GM10266 (cell line): ENCODE results near the gene WDR37.

Experiments used
- DNase-seq: peaks from one replicate; pipeline ENCODE4 v3.0.0; 2012; ENCODE audit errors: extremely low spot score
- TF ChIP-seq, protein P1 (sequence below): IDR thresholded peaks from 2 replicates; pipeline ENCODE4 v1.5.1; 2012; ENCODE audit warnings: mild to moderate bottlenecking, low read depth; ENCODE audit not compliant: control insufficient read depth, insufficient read depth; ENCODE audit errors: missing control alignments

WDR37 gene

DNA sequence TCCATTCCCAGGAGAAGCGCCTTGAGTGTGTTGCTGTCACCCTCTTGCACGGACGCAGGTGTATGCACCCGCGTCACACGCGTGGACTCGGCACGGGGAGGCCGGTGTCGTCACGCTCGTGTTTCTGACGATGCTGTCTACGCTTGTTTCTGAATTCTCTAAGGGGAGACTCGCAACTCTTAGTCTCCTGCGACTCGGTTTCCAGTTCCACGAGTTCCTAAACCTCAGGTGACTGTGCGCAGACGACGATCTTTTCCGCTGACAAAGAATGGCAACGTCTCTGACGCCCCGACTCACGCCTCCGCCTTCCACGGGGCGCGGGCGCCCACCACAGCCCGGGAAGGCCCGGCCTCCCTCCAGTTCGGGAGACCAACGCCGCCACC lies 7.8 kb upstream of the WDR37 start:
- TF ChIP-seq, protein P1, sequence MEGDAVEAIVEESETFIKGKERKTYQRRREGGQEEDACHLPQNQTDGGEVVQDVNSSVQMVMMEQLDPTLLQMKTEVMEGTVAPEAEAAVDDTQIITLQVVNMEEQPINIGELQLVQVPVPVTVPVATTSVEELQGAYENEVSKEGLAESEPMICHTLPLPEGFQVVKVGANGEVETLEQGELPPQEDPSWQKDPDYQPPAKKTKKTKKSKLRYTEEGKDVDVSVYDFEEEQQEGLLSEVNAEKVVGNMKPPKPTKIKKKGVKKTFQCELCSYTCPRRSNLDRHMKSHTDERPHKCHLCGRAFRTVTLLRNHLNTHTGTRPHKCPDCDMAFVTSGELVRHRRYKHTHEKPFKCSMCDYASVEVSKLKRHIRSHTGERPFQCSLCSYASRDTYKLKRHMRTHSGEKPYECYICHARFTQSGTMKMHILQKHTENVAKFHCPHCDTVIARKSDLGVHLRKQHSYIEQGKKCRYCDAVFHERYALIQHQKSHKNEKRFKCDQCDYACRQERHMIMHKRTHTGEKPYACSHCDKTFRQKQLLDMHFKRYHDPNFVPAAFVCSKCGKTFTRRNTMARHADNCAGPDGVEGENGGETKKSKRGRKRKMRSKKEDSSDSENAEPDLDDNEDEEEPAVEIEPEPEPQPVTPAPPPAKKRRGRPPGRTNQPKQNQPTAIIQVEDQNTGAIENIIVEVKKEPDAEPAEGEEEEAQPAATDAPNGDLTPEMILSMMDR = no peak
- no peak for DNase-seq

DNA sequence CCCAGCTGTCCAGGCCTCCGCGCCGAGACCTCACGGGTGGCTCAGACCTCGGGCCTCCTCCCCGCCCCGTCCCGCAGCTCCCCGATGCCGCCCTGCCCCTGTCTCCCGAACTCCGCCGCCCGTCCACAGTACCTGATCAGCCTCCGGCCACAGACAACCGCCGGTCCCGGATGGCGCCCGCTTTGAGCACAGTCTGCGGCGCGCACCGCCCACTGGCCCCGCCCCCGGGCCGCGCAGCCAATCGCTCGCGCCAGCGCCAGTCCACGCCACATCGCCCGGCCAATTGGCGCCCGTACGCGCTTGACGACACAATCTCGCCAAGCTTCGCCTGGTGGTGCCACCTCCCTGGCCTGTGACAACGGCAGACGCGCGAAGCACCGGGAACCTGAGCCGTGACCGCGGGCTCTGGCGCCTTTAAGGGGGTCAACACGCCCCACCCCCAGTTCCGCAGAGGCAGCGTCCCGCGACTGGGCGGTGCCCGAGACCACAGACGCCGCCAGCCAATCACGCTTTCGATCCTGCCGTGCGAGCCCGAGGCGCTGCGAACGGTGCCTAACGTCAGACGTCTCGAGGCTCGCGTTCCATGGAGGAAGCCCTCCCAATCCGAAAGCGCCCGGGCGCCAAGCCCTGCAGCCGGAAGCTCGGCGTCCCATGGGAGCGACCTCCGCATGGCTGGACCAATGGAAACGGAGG lies 7.3 kb upstream of the WDR37 start, which contains the start of gene IDI1:
Gene IDI1, minus strand, starts transcription at position 388 of the 693 bp plus-strand sequence. Its CDS starts 116 bp downstream, at position 272.
- TF ChIP-seq, protein P1 = no peak
- peak; percentile 98 for DNase-seq

DNA sequence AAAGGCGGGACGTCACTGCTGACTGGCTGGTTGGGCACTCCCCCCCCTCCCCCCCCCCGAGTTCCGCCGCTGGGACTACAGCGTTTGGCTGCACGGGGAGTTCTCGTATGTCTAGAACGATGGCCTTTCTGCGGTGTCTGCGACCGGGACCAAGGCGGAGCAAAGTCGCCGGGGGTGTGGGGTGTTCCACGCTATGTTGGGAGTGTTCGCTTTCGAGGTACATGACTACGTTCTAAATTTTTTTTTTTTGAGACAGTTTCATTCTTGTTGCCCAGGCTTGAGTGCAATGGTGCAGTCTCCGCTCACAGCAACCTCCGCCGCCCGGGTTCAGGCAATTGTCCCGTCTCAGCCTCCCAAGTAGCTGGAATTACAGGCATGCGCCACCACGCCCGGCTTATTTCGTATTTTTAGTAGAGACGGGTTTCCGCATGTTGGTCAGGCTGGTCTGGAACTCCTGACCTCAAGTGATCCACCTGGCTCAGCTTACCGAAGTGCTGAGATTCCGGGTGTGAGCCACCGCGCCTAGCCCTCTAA lies 6.7 kb upstream of the WDR37 start:
- no peak for DNase-seq
- TF ChIP-seq, protein P1 = no peak

DNA sequence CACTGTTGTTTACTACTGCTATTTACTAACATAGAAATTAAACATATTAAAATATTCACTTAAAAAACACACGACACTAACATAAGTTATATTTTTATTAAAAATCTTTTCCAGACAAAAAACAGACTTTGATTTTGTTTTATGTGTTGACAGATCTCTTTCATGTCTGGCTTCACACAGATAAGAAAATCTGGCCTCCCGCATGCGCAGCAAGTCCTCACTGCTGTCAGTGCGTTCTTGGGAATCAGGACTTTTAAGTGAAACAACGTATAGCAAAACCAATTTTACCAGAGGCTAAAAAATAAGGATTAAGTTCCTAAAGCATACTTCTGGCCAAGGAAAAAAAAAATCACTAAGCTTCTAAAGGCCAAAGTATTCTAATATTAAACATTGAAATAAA lies 6.0 kb upstream of the WDR37 start:
- no peak for DNase-seq
- TF ChIP-seq, protein P1 = no peak

DNA sequence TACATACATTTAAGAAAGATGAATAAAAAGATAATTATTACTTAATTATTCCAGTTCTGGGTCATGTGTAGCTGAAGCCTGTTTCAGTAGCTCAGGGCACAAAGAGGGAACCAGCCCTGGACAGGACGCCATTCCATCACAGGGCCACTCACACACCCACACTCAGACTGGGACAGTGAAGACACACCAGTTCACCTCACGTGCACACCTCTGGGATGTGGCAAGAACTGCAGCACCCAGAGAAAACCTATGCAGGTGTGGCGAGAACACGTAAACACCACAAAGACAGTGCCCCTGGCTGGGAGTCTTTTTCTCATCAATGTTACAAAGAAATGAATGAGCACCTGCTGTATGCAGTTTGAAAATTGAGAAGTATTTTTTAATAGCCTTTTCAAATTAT lies 5.6 kb upstream of the WDR37 start:
- TF ChIP-seq, protein P1 = no peak
- DNase-seq = peak; percentile 39

DNA sequence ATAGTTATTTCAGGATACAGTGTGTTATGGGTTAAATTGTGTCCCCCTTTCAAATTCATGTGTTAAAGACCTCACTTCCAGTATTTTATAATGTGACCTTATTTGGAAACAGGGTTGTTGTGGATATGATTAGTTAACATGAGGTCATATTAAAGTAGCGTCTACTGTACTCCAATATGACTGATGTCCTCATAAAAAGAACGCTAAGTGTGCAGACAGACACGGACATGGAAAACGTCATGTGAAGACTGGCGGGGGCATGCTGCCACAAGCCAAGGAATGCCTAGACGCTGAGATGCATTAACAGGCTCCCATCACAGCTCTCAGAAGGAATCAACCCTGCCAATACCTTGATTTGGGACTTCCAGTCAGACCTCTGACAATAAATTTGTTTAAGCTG lies 1.5 kb upstream of the WDR37 start:
- TF ChIP-seq, protein P1 = no peak
- DNase-seq = no peak

DNA sequence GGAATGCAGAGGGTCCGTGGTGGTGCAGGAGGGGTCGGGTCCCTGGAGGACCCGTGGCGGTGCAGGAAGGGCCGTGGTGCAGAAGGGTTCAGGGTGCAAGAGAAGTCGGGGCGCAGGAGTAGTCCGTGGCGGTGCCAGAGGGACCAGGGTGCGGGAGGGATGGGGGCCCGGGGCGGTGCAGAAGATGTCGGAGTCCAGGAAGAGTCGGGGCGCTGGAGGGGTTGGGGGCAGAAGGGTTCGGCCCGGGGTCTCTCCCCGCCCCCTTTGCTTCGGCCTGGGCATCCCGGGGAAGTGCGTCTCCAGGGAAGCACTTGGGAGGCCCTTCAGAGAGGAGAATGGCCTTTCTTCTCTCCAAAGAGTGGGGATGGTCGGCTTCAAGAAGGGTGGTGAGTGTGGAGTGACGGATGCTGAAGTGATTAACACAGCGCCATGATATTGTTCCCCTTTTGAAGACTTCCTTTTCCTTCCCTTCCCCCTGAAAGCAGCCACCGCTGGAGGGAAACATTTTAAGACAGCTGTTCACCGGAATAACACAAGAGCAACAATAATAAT lies 997 bp downstream of the WDR37 start:
- TF ChIP-seq, protein P1 = no peak
- DNase-seq = peak; percentile 44
